Endothelial cell of hepatic sinusoid (primary cell): ENCODE results near the gene PTPRG.

Experiments used
- in situ Hi-C: cut with HindIII; loops from 2 replicates; pipeline ENCODE4 v1.10.0; 2017; ENCODE audit warnings: low sequenced_read_pairs

The PTPRG gene

DNA sequence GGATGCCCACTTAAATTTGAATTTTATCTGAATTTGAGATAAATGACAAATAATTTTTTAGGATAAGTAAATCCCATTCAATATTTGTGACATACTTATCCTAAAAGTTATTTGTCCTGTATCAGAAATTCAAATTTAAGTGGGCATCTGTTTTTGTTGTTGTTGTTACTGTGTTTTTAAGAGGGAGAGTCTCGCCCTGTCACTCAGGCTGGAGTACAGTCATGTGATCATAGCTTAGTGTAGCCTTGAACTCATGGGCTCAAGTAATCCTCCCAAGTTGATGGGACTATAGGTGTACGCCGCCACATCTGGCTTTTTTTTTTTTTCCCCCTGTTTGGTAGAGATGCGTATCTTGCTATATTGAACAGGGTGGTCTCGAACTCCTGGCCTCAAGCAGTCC lies 283.0 kb downstream of the PTPRG start:
- in situ Hi-C loops = no loop called here

GRCh38 chr3:61846488-61846887 lies 285.1 kb downstream of the PTPRG start:
- in situ Hi-C loops = no loop called here

DNA sequence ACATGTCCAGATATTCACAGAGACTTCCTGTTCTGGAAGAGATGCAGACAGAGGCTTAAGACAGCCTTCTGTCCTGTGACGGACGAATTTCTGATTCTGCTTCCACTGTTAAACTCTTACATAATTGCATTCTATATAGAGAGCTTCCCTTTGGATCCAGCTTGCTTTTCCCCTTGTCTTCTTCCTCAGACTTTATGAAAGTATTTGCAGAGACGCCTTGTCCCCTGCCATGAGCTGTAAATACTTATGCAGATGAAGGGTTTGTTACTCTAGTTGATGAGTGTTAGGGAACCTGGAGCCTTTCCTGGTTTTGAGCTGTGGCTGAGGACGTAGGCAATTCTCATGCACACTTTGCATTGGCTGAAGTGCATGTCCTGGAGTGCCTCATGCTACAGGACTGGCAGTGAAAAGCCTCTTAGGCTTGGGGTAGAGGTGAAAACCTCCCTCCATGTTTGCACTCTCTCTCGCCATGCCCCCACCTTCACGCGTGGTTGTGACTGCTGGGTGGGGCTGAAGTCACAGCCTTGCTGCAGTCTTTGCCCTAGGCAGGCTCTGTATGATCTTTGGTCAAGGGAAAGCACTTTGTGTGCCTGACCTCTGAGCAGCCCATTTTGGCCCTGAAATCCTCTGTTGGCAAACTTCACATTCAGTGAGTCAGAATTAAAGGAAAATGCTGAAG lies 286.6 kb downstream of the PTPRG start:
- in situ Hi-C loops = no loop called here

DNA sequence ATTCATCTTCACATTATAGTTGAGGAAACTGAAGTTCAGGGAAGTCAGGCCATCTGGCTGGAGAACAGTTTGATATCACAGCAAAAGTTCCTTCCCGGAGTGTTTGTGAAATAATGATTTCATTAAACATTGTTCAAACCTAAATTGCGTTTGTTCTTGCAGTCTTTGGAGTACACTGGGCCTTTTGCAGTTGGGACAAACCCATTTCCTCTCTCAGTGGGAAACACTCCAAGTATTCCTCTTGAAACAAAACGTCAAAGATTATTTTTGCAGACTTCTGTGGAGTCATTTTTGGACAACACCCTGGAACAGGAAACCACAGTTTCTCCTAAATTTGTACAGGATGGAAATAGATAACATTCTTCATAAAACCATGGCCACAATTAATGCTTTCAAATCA lies 287.5 kb downstream of the PTPRG start:
- in situ Hi-C loops = no loop called here

DNA sequence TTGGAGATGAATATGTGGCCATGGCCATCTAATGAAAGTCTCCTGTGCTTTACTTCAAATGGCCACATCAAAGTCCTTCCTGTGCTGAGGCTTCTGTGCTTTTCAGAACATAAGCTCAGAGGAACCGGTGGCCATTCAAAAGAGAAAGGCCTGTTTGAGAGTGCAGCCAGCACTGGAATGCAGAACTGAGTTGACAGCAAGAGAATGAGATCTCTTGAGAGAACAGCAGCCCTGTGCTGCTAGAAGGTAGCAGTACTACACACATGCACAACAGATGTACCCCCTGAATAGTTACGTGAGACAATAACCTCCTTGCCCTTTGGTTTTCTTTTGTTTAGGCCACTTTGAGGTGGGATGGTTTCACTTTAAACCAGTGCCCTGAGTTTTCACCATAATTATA lies 292.5 kb downstream of the PTPRG start:
- in situ Hi-C loops = no loop called here

DNA sequence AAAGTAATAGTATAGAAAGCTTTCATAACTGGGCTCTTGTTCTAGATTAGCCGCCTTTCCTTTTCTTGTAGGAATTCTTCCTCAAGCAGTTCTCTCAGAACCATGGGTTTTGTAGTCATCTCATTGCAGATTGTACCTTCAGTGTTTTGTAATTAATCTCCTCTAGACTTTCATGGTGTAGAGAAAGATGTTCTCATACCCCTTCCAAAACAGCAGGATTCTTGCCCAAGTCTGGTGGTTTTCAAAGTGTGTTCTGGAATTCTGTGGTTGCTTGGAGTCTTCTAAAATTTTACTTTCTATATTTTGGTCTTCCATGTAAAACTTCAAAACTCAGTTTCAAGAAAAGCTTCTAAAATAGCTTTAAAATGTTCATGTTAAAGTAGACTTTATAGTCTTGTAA lies 293.8 kb downstream of the PTPRG start:
- in situ Hi-C loops = no loop called here

DNA sequence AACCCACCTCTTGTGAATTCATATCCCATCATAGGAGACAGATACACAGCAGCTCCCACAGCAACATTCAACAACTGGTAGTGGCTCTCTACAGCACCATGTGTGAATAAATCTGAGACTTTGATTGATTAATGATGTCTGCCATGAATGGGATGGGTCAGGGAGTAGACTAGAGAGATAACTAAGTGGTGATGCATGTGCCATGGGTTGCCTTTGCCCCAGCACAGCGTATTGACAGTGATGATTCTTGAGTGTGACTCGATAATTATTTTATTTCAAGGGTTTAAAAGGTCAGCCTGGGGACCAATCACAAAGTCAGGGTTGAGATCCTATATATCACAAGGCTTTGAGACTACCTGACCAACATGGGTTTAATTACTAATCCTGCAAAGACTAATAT lies 295.9 kb downstream of the PTPRG start:
- in situ Hi-C loops = no loop called here

GRCh38 chr3:61858054-61858453 lies 296.7 kb downstream of the PTPRG start:
- in situ Hi-C loops = no loop called here

- in situ Hi-C loops = no loop called here
Measured at GRCh38 chr3:61861410-61861809, 300.0 kb downstream of the PTPRG start.

DNA sequence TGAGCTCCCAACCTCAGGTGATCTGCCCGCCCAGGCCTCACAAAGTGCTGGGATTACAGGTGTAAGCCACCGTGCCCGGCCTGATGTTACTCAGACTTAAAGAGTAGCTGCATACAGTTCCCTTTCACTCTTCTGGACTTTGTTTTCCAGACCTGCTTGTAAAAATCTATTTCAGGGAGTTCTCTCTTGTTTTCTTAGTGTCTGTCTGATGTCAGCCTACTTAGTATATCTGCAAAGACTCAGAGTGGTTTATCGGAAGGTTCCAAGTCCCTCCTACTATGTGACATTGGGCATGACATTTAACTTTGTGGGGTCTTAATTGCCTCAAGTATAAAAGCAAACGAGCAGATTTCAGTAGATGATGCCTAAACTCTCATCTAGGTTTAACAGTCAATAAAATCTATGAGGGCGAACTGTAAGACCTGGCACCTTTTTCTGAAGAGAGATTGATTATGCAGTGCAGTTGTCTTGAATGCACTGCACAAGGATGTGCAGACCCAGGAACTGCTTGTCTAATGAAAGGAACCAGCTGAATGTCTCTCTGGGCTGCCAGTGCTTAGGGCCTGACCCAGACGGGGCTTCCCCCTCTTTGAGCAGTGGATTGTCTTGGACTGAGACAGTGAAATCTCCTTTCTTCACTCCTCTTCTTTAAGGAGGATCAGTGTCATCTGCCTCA lies 301.4 kb downstream of the PTPRG start:
- in situ Hi-C loops = no loop called here

DNA sequence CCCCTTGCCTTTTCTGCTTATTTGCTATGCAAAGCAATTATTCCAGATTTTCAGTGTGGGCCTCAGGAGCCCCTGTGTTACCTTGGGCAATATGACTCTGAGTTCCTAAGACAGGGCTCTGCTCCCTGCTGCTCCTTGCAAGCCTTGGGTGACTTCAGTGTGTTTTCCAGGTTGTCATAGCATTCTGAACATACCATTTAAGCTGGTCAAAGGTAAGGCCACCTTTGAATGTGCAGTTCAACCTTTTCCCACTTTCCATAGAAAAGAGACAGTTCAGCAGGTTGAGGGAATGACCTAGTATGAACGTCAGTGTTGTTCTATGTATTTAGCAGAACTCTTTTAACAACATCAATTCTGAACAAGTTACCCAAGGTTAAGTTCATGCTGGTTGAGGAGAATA lies 302.2 kb downstream of the PTPRG start:
- in situ Hi-C loops = no loop called here

DNA sequence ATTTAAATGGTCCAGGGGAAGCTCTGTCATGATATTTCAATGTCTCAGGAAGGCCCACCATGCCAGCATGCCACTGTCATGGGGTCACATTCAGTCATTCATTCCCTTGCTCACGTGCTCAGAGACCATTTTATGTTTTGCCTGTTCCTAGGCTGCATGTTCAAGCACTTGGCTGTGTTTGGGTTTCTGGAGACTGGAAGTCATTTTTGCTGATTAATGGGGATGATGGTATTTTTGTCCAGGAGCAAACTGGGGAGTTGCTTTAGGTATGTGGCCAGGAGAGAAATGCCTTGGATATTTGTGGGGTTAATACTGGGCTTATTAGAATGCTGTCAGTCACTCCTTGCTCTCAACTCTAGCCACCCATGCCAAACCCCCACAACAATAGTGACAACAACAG lies 303.5 kb downstream of the PTPRG start:
- in situ Hi-C loops = no loop called here

- in situ Hi-C loops = no loop called here
Measured at GRCh38 chr3:61865466-61866152, 304.2 kb downstream of the PTPRG start.

DNA sequence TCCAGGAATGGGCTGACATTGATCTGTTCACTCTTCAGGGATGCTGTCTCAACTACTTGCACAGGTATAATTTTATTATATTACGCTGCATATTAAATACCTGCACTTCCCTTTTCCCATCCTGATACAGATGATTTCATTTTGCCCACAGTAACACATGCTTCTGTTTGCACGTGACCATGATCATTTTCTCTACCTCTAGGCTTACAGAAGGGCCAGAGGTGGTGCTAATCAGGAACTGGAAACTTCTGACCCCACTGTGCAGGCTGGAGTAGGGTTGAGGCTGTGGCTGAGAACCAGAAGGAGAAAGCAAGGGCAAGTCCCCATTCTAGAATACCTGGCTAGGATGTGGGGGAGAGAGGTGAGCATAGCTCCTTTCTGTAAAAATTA lies 304.8 kb downstream of the PTPRG start:
- in situ Hi-C loops = no loop called here

GRCh38 chr3:61866961-61867461 lies 305.6 kb downstream of the PTPRG start:
- in situ Hi-C loops = no loop called here

DNA sequence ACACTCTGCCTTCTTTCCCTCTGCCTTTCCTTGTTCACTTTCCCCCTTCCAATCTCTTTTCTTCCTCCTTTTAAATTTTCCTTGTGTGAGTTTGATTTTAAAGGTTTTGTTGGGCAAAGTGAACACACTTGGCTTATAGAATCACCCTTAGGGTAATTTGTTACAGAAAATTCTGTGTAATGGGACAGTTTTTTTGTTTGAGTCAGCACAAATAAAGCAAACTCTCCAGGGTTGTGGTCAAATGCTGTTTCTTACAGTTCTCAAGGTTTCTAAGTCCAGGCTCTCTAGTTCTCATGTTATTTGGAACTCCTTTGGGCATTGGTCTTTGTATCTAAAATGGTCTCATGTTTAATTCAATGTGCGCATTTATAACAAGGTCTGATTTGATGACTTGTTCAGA lies 307.1 kb downstream of the PTPRG start:
- in situ Hi-C loops = no loop called here

- in situ Hi-C loops = no loop called here
Measured at GRCh38 chr3:61869371-61869770, 308.0 kb downstream of the PTPRG start.

DNA sequence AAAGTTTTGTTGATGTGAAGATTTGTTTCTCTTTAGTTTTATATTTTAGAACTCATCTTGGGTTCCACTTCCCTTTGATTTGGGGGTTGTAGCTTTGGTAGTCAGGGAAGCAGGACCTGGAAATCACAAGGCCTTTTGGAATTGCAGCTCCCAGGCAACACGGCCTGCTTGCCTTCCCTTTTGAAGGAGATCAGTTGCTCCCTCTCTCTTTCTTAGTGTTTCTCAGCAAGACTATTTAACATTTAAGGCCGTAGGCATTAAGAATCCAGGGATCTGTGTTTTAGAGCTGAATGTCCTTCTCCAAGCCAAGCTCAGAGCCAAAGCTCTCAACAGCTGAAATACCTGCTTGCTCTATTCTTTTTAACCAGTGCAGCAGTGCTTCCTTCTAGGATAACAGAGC lies 310.3 kb downstream of the PTPRG start:
- in situ Hi-C loops = no loop called here

DNA sequence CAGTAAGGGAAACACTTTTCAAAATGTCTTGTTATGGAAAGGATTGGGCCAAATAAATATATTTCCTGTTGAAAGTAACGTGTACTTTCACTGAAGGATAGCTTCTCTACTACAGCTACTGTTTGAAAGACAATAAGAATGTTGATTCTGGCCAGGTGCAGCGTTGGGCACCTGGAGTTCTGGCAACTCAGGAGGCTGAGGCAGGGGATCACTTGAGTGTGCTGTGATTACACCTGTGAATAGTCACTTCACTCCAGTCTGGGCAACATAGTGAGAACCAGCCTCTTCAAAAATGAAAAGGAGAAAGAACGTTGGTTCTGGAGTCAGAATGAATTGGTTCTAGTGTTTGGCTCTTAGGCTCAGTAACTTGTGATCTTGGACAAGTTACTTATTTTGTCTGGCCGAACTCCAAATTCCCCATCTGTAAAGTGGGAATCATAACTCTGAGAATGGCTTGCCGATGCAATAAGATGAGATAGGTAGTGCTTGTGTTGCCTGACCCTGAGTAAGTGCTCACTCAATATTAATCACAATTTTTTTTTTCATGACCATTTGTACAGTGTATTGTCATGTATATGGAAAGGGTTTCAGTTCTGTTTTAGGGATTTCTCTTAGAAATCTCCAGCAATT lies 310.8 kb downstream of the PTPRG start:
- in situ Hi-C loops = no loop called here

DNA sequence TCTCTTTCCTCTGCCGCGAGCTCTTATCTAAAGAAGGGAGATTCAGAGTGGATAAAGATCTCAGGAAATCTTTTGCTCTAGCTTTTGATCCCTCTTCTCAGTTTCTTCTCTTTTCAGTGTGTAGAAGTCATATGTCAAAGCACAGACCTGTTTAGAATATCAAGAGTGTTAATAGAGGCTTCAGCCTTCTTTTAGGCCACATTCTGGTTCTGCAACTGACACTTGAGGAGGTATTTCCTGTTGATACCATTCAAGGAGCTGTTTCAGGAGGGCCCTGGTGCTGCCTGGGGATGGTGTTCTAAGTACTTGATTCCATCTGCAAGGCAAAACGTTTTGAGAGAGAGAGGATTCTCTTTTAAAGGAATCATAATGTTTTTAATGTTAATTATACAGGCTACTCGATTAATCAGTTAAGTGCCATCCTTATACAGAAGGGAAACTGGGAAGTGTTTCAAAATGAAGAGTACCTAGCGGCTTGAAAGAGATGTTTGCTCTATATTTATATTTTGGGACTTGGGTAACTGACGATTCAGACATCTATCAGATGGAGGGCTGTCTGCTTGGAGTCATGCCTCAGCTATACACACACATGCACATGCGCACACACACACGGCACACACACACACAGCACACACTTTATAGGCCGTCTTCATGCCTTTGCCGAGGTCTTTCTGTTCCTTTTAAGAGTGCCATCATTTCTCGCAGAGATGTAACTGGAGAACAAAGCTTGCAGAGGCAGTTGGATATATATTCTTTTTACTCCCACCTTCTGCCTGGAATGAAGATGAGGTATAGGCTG lies 313.9 kb downstream of the PTPRG start:
- in situ Hi-C loops = no loop called here
